HG02571 (cell line): ENCODE measurements around the gene MVB12A.
A peak's percentile ranks its signal among the peaks of the same experiment; 100 is the strongest.

Source experiments
- ATAC-seq: cut with Tn5 transposase; IDR thresholded peaks from one replicate; pipeline ENCODE4 v1.9.1; 2021; ENCODE audit warnings: mild to moderate bottlenecking, moderate library complexity; ENCODE audit not compliant: unreplicated experiment

The MVB12A gene

DNA sequence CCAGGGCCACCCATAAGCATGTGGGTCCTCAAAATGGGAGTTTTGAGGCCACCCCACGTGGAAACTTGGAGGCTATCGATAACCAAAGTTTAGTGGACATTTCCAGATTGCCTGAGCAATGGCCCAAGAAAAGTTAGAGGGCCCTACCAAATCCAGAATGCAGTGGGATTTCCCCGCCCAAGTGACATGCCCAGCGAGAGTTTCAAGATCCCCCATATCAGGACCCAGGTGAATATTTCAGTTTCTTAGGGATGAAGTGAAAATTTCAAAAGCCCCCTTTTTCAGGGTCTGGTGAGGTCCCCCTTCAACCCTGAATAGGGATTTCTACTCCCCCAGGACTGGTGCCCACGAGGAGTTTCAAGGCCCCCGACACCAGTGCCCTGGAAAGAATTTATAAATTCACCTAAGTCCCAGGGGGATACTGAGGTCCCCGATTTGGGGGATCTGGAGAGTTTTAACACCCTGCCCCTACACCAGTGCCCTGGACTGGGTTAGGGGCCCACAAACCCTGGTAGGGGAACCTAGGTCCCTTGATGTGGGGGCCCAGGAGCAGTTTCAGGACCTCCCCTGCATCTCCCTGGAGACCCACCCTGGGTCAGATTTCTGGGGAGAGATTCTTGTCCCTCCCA, 15.1 kb upstream of the MVB12A start:
- no peak for ATAC-seq

DNA sequence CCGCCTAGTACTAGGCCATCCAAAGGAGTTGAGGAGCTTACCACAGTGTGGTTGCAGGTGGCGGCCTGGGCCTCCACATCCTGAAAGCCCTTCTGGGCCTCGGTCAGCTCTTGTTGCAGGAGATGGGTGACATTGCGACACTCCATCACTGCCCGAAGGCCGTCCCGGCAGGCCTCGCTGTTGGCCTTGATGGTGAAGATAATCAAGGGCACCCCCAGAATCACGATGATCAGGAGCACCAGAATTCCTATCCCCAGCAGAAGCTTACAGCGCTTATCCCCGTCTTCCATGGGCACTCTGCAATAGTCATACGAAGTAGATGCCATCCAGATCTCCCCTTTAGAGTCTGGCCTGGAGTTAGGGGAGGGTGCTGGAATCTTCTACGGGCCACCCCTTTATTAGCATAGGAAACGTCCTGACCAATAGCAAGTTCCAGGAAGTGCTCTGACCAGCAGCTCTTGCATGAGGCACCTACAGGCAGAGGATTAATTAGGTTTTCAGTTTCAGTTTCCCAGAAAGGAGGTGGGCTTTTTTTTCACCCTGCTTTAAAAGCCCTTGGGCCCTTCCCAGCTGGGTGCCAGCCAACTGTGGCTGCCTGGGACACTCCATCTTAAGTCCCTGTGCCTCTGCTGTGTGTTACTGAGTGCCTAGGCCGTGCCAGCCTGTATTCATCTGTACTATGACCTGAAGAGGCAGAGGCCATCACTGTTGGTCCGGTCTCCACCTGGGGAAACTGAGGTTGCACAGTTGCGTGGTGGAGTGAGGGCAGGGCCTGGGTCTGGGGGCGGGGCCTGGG, 14.4 kb upstream of the MVB12A start, which contains the start of gene BST2:
TSS of gene BST2 (minus strand) at position 381 of the 796 bp plus-strand sequence. CDS start at position 326, 55 bp downstream.
- peak; percentile 76 for ATAC-seq

DNA sequence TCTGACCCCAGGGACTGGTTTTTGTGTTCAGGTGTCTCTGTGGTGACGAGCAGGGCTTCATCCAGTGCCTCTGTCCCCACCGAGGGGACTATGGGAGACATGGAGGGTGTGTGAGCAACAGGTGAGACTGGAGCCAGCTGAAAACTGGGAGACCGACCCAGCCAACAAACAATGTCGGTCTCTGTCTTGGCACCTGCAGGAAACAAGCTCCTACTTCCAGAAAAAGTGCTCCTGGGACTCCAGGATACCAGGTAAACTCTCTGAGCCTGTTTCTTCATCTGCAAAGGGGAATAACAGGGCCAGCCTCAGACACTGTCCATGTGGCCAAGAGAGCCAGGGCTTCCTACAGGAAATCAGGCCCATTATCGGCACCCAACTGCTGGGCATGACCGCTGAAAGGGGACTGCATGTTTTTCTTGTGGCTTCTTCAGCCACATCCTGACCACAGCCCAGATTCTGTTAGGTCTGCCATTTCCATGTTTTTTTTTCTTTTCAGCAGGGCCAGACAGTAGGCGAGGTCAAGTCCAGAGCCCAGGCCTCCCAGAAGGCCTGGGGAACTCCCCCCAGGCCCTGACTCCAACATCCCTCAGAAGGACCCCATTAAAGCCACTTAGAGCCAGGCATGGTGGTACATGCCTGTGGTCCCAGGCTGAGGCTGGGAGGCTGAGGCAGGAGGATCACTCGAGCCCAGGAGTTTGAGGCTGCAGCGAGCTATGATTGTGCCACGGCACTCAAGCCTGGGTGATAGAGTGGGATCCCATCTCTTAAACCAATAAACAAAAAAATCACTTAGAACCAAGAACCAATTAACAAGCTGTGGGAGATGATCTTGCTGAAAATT, 13.6 kb upstream of the MVB12A start:
- no peak for ATAC-seq

DNA sequence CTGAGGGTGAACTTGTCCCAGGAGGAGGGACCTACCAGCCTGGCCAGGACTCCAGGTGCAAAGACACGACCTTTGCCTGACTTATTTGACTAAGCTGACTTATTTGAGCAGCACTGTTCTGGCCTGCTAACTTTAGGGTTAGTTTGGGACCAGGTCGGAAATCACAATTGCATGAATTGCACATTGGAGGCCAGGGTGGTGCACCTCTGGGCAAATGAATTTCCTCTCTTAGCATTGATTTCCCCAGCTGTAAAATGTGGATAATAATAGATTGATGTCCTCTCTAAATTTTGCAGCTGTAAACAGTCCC, 13.0 kb upstream of the MVB12A start:
- ATAC-seq: no peak

DNA sequence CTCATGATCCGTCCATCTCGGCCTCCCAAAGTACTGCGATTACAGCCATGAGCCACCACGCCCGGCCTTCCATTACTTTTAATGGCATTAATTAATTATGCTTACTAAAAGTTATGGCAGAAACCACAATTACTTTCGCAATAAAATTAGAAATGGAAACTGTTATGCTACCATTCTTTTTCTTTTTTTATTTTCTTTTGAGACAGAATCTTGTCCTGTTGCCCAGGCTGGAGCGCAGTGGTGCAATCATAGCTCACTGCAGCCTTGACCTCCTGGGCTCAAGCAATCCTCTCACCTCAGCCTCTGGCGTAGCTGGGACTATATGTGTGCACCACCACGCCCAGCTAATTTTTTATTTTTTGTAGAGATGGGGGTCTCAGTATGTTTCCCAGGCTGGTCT, 9.9 kb upstream of the MVB12A start:
- no peak for ATAC-seq

DNA sequence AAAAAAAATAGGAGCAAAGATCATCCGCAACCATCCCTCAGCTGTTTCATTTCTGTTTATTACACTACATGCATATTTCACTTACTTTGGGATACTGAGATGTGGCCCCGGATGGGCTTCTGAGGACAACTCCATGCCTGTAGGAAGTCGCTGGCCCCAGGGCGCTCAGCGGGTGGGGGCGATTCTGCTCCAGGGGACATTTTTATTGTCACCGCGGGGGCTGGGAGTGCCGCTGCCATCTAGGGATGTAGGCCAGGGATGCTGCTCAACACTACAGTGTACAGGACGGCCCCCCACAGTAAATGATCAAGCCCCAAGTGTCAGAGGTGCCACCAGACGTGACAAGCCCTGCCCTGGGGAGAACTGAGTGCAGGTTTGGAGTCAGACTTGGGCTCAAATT, 8.0 kb upstream of the MVB12A start:
- ATAC-seq: no peak

DNA sequence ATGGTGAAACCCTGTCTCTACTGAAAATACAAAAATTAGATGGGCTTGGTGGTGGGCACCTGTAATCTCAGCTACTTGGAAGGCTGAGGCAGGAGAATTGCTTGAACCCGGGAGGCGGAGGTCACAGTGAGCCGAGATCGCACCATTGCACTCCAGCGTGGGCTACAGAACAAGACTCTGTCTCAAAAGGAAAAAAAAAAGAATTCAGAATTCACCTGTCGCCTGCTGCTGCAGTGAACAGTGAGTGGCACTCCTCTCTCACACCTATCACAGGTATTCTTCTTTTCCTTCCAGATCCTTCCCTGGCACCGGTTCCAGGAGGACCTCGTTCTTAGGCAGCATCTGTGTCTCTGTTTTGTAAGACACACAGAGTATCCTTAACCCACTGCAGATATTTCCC, 5.8 kb upstream of the MVB12A start:
- no peak for ATAC-seq

DNA sequence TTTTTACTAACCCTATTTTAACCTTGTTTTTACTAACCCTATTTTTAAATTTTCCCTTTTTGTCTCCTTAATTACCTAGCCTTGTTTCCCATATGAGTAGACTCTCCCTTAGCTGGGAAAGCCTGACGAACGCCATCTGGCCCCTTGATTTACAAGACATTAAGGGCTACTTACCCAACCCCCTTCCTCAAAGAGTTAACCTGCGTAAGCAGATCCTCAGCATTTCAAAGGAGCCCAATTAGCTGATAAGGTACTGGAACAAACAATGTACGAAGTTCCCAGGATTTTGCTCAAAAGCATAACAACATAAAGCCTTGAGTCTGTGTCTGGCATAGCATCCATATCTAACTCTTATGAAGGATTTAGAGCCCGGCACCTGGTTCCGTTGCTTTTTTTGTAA, 4.7 kb upstream of the MVB12A start:
- no peak for ATAC-seq

DNA sequence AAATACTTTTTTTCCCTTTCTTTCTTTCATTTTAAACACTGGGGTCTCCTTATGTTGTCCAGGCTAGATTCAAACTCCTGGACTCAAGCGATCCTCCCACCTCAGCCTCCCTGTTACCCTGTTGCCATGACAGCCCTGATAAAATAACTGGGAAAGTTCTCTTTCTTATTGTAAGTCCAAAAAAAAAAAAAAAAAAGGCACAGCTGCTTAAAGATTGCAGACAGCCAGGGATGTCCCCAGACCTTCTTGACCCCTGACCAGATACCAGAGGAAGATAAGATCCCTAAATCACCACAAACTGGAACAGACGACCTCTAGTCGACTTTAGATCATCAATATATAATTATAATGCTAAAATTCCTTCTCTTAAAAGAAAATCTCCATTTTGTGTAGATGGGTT, 1.1 kb upstream of the MVB12A start:
- no peak for ATAC-seq

DNA sequence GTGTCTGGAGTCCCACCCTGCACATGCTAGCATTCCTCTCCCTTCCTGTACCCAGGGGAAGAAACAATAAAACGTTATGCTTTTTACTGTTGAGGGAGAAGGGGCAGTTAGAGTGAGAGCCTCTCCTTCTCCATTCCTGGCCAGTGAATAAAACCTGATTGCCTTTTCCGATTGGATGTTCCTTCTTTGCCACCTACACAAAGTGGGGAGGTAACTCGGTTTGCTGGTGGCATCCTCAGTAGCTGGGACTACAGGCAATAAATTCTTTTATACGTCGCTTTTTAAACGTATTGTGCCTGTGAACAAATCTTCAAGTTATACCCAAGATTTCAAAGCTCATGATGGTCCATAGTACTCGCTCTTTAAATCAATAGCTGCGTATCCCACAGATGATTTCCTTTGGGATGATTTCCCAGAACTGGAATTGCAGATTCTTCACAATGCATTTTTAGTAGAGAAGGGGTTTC, 660 bp upstream of the MVB12A start:
- ATAC-seq: no peak

DNA sequence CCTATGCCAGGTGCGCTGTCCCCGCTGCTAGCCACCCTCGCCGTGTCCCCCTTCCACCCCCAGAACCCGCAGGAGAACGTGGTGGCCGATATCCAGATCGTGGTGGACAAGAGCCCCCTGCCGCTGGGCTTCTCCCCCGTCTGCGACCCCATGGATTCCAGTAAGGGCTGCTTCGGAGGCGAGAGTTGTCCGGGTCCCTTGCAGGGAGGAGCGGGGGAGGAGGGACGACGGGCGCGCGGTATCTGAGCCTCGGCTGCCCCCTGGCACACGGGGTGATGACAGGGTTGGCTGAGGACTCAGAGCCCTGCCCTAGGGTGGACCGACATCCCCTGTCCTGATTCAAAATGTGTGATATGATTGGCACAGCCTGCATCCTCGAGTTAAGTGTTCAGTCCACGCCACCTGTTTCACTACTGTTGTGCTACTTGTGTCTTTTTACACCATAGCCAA, 653 bp downstream of the MVB12A start:
- ATAC-seq: no peak

DNA sequence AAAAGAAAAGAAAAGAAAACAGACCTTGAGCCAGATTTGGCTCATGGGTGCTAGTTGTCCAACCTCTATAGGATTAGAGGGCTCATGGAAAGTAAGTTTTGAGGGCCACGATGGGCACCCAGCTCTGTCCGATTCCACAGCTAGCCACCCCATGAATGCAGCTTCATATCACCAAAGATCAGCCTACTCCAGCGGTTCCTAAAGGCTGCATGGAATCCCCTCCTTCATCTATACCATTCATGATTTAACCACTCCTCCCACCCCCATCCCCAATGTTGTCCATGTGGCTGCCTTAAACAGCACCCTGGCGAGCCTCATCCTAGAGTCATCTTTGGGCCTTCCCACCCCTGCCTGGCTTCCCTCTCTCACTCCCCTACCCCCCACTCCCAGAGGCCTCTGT, 2.1 kb downstream of the MVB12A start:
- ATAC-seq: no peak

DNA sequence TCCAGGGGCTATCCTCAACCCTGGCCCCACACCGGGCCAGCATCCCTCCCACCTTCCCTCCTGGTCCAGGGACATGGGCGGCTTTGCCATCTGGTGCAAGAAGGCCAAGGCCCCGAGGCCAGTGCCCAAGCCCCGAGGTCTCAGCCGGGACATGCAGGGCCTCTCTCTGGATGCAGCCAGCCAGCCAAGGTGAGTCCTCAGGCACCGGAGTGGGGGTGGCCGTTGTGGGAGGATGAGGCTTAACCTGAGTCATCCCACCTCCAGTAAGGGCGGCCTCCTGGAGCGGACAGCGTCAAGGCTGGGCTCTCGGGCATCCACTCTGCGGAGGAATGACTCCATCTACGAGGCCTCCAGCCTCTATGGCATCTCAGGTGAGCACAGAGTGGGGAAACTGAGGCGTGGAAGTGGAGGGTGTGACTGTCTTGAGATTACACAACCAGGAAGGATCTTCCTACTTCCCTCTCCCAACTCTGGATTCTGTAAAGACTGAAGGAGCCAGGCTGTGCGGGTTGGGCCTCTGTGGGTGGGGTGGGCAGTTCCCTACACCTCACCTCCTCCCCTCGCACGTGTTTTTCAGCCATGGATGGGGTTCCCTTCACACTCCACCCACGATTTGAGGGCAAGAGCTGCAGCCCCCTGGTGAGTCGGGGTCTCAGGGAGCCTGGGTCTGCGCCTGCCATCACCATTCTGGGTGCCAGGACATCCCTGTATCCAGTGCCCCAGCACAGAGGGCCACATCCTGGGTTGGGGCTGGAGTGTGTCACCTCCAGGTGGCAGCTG, 3.8 kb downstream of the MVB12A start:
- ATAC-seq: no peak

DNA sequence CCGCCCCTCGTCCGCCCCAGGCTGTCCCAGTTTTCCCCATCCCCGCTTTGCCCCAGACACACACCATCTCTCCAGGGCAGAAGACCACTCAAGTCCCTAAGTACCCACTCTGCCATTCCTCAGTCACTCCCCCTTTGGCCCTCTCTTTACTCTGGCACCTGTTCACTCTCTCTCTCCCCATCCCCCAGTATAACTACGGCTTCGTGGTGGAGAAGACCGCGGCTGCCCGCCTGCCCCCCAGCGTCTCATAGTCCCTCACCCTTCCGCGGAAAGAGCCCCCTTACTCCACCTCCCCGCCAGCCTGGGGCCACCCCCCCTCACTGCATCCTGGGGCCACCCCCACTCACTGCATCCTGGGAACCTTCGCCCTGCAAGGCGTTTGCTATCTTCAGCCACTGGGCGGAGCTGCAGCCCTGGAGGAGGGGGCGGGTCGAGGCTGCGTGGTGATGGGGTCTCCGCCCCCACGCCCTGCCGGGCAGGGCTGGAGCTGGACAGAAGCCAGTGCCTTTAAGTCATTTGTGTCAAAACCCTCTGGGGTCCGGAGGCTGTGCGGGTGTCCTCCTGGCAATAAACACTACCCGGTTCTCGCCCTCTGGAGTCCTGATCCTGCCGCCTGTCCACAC, 5.0 kb downstream of the MVB12A start:
- no peak for ATAC-seq

DNA sequence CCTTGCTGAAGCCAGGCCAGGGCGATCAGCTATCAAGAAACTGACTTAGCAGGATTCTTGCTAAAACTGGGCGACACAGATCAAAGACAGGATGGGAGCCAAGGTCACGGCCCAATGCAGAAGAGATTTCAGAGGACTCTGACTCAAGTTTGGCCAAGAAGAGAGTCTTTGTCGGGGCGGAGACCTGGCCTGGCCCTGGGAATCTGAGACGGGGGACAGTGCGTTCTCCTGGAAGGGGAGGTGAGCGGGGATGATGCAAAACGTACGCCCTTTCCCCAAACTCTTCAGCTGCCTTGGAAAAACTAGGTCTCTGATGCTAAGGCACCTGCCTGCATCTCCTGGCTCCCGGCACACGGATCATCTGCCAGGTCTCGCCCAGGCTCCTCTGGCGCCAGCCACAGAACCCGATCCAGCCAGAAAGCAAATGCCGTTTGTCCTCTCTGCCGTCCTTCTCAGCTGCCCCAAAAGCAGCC, 9.8 kb downstream of the MVB12A start:
- ATAC-seq: no peak

DNA sequence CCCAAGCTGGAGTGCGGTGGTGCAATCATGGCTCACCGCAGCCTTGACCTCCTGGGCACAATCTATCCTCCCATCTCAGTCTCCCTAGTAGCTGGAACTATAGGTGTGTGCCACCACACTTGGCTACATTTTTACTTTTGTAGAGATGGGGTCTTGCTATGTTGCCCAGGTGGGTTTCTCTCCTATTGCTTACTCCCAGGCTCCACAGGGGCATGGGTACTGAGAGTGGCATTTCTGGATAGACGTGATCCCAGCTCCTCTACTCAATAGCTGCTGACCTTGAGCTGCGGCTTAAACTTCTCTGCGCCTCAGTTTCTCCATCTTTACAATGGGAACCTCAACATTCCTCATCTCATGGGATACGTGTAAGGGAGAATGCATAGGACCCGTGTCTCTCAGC, 11.6 kb downstream of the MVB12A start:
- no peak for ATAC-seq

DNA sequence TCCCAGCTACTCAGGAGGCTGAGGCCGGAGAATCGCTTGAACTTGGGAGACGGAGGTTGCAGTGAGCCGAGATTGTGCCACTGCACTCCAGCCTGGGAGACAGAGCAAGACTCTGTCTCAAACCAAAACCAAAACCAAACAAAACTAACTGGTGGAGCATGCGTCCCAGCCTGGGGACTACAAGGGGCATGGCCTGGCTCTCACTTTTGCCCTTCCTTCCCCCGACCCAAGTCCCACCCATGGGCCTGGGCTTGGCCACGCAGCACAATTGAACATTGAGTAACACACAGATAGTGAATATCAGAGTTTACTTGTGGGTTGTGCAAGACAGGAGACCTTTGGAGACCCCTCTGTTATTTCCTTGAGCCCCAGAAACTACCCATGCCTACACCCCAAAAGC, 15.4 kb downstream of the MVB12A start:
- ATAC-seq: no peak

DNA sequence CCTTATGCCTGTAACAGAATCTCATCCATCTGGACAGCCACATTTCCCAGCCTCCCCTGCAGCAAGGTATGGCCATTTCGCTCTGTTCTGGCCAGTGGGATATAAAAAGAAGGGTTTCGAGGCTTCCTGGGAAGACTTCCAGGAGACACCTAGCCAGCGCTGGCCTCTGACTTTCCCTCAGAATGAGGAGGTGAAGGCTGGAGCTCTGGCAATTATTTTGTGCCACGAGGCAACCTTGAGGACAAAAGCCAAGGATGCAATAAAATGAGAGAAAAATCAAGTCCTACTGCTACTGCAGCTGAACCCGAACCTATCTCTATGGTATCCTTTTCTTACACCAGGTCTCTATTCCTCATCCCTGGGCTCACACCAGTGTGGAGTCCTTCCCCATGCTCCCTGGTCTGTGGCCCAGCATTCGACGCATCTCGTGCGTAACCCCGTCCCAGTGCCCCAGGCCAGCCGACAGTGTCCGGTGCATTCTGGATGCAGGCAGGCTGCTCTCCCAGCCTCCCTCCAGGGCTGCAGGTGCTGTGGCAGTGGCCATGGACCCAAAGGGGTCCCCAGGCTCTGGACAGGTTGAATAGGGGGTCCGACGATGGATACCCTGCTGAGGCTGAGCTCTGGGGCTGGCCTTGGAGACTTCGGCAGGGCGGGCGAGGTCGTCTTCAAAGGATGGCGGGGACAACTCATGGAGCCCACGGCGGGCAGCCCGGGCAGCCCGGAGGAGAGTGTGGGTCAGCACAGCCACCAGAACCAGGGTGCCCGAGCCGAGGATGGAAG, 16.4 kb downstream of the MVB12A start:
- ATAC-seq: no peak

DNA sequence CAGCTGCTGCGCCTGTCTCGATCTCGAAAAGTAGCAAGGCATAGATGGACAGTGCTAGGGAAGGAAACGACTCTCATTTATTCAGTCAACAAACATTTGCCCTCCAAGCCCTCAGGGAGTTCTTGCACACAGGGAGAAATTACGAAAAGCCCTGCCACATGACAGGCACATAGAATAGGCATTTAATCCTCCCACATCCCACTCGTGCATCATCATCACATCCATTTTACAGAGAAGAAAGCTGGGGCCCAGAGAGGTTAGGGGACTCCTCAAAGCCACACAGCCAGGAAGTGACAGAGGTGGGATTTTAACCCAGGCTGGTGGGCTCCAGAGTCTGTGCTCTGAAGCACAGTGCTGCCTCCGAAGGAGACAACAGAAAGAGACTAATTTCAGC, 17.0 kb downstream of the MVB12A start:
- no peak for ATAC-seq
